IMR-90 (cell line): Measurements from ENCODE around the gene TMEM131L. TPM values are rescaled to one million over a fixed set of nuclear protein-coding genes. Genes with fewer than 3 reads are reported as not detected.
A peak's percentile ranks its signal among the peaks of the same experiment; 100 is the strongest.

Experiments
- ATAC-seq: fragments of 200-7000 bp; cut with Tn5 transposase; 2 replicates; pipeline ENCODE4 v1.9.1; 2020; ENCODE audit warnings: low read depth, mild to moderate bottlenecking, moderate library complexity
- BruUV-seq: library from RNA; stranded (reverse); fragments of 400-500 nt; replicated peaks from 2 replicates; lab custom pipeline; 2021; lab: Mats Ljungman, UMichigan
- CTCF ChIA-PET: fragments of 300-600 bp; formaldehyde crosslinking; extraction: SDS; loops from one replicate; lab custom pipeline; 2021; ENCODE audit warnings: antibody characterized with exemption; lab: Yijun Ruan, JAX
- POLR2A ChIA-PET: fragments of 300-600 bp; sonication (Branson Sonifier 250); formaldehyde crosslinking; loops from one replicate; lab custom pipeline; 2022; ENCODE audit warnings: antibody characterized with exemption; ENCODE audit not compliant: unreplicated experiment; lab: Charles Lee
- DNase-seq: peaks from one replicate; pipeline ENCODE4 v3.0.0; 2013
- H2AFZ ChIP-seq: replicated peaks from 2 replicates; pipeline ENCODE3; 2013; ENCODE audit warnings: low read length, mild to moderate bottlenecking; ENCODE audit not compliant: poor library complexity
- H2AK5ac ChIP-seq: 2 replicates; pipeline ENCODE4 v1.6.1; 2013; ENCODE audit warnings: low read depth, low read length, inconsistent platforms
- H2AK9ac ChIP-seq: replicated peaks from 2 replicates; pipeline ENCODE3; 2013; ENCODE audit warnings: mild to moderate bottlenecking, low read depth, low read length, moderate library complexity; ENCODE audit not compliant: poor library complexity
- H2BK120ac ChIP-seq: 2 replicates; pipeline ENCODE4 v1.6.1; 2013; ENCODE audit warnings: low read depth, low read length, inconsistent platforms
- H2BK15ac ChIP-seq: 3 replicates; pipeline ENCODE4 v1.6.1; 2013; ENCODE audit warnings: low read depth, low read length, inconsistent platforms
- H2BK20ac ChIP-seq: 2 replicates; pipeline ENCODE4 v1.6.1; 2013; ENCODE audit warnings: low read depth, mild to moderate bottlenecking, inconsistent platforms, low read length, moderate library complexity
- H2BK5ac ChIP-seq: 2 replicates; pipeline ENCODE4 v1.6.1; 2013; ENCODE audit warnings: mild to moderate bottlenecking, low read depth, low read length, inconsistent platforms; ENCODE audit not compliant: poor library complexity, severe bottlenecking
- H3K14ac ChIP-seq: replicated peaks from 2 replicates; pipeline ENCODE4 v1.6.1; 2013; ENCODE audit warnings: low read depth, low read length, inconsistent platforms
- H3K18ac ChIP-seq: 2 replicates; pipeline ENCODE4 v1.6.1; 2013; ENCODE audit warnings: low read depth, low read length, control low read depth
- H3K23ac ChIP-seq: 2 replicates; pipeline ENCODE4 v1.6.1; 2013; ENCODE audit warnings: low read depth, low read length, inconsistent platforms
- H3K27ac ChIP-seq: 2 replicates; pipeline ENCODE4 v1.5.1; 2013; ENCODE audit warnings: mild to moderate bottlenecking, control low read depth, low read length; ENCODE audit not compliant: insufficient read depth
- H3K27me3 ChIP-seq: 2 replicates; pipeline ENCODE4 v1.6.1; 2013; ENCODE audit warnings: low read length; ENCODE audit not compliant: control insufficient read depth, insufficient read depth
- H3K36me3 ChIP-seq: 2 replicates; pipeline ENCODE4 v1.6.1; 2013; ENCODE audit warnings: low read length, mixed read lengths; ENCODE audit not compliant: control insufficient read depth, insufficient read depth
- H3K4ac ChIP-seq: 2 replicates; pipeline ENCODE4 v1.6.1; 2013; ENCODE audit warnings: low read depth, low read length, inconsistent platforms
- H3K4me1 ChIP-seq: 2 replicates; pipeline ENCODE4 v1.6.1; 2013; ENCODE audit warnings: low read length, mixed read lengths; ENCODE audit not compliant: control insufficient read depth, insufficient read depth
- H3K4me2 ChIP-seq: 2 replicates; pipeline ENCODE4 v1.6.1; 2013; ENCODE audit warnings: low read depth, mild to moderate bottlenecking, control low read depth, low read length, moderate library complexity
- H3K4me3 ChIP-seq: 2 replicates; pipeline ENCODE4 v1.5.1; 2013; ENCODE audit warnings: low read depth, mild to moderate bottlenecking, control low read depth, low read length, moderate library complexity; ENCODE audit not compliant: insufficient read depth
- H3K56ac ChIP-seq: 2 replicates; pipeline ENCODE4 v1.6.1; 2013; ENCODE audit warnings: low read length, inconsistent platforms; ENCODE audit not compliant: insufficient read depth; ENCODE audit errors: extremely low read depth
- H3K79me1 ChIP-seq, 2 experiments: 2 replicates each; pipeline ENCODE4 v1.6.1; 2013; ENCODE audit warnings: low read length in 2 of 2, inconsistent platforms in 1 of 2, low read depth in 1 of 2
- H3K9ac ChIP-seq: 2 replicates; pipeline ENCODE4 v1.6.1; 2013; ENCODE audit warnings: low read depth, low read length, control low read depth
- H3K9me1 ChIP-seq: 2 replicates; pipeline ENCODE4 v1.6.1; 2013; ENCODE audit warnings: low read length, inconsistent platforms; ENCODE audit not compliant: insufficient read depth
- H3K9me3 ChIP-seq: 2 replicates; pipeline ENCODE4 v1.6.1; 2013; ENCODE audit warnings: low read length; ENCODE audit not compliant: control insufficient read depth, insufficient read depth
- H4K20me1 ChIP-seq: 2 replicates; pipeline ENCODE4 v1.6.1; 2013; ENCODE audit warnings: low read length, inconsistent platforms; ENCODE audit not compliant: insufficient read depth
- H4K5ac ChIP-seq: 2 replicates; pipeline ENCODE4 v1.6.1; 2013; ENCODE audit warnings: mild to moderate bottlenecking, low read depth, low read length, control low read depth
- H4K8ac ChIP-seq, 2 experiments: 2 replicates each; pipeline ENCODE4 v1.6.1; 2013; ENCODE audit warnings: low read depth in 2 of 2, low read length in 2 of 2, control low read depth in 1 of 2, inconsistent platforms in 1 of 2
- H4K91ac ChIP-seq: 2 replicates; pipeline ENCODE4 v1.6.1; 2013; ENCODE audit warnings: low read depth, low read length, inconsistent platforms; ENCODE audit not compliant: insufficient read depth
- BHLHE40 ChIP-seq: fragments of 150-350 bp; IDR thresholded peaks from 2 replicates; pipeline ENCODE4 v1.6.1; 2016; ENCODE audit warnings: mild to moderate bottlenecking, low read depth, low read length
- POLR2A ChIP-seq: IDR thresholded peaks from 2 replicates; pipeline ENCODE4 v1.6.1; 2012; ENCODE audit warnings: mild to moderate bottlenecking, low read depth, low read length
- WGBS, 2 experiments: methylation state at CpG; one replicate each; pipeline versions ENCODE4 v1.1.5 to v1.1.7; 2013; ENCODE audit warnings: missing lambda C conversion rate in 2 of 2; ENCODE audit not compliant: insufficient read length in 1 of 2; ENCODE audit errors: extremely low coverage in 2 of 2; 5-methylcytosine and 5-hydroxymethylcytosine counted together
- dilution Hi-C: fragments of 300-500 bp; cut with HindIII; formaldehyde crosslinking; loops from one replicate; pipeline ENCODE4 v1.14.3; 2018; ENCODE audit warnings: low sequenced_read_pairs; ENCODE audit not compliant: unreplicated experiment
- in situ Hi-C: fragments of 300-500 bp; cut with MboI; formaldehyde crosslinking; loops from 3 replicates; pipeline ENCODE4 v1.14.3; 2019; ENCODE audit warnings: low sequenced_read_pairs, inconsistent platforms, mixed read lengths
- intact Hi-C: fragments of 100-400 bp; cut with micrococcal nuclease; formaldehyde crosslinking; loops from 2 replicates; pipeline ENCODE4 v1.10.0; 2022
- polyA plus RNA-seq, 3 experiments: library from polyadenylated mRNA; depleted of rRNA; stranded (reverse); fragments of >200 nt; gene quantifications; 2 replicates each; pipeline ENCODE4 v1.2.3, GENCODE V29; 2012; ENCODE audit warnings: low replicate concordance in 1 of 3
- total RNA-seq: library from RNA; depleted of rRNA; stranded (reverse); fragments of >200 nt; gene quantifications from 2 replicates; pipeline ENCODE4 v1.2.3, GENCODE V29; 2012
- TF ChIP-seq, protein P1 (sequence below): fragments of 150-350 bp; IDR thresholded peaks from 2 replicates; pipeline ENCODE4 v1.6.1; 2016; ENCODE audit warnings: low read depth, mild to moderate bottlenecking, low read length, moderate library complexity, borderline replicate concordance

Gene TMEM131L
- total and polyA plus RNA-seq, 2 of the 4 experiments (the other 2 are of a cell fraction), result 8.4 to 23.8 TPM

DNA sequence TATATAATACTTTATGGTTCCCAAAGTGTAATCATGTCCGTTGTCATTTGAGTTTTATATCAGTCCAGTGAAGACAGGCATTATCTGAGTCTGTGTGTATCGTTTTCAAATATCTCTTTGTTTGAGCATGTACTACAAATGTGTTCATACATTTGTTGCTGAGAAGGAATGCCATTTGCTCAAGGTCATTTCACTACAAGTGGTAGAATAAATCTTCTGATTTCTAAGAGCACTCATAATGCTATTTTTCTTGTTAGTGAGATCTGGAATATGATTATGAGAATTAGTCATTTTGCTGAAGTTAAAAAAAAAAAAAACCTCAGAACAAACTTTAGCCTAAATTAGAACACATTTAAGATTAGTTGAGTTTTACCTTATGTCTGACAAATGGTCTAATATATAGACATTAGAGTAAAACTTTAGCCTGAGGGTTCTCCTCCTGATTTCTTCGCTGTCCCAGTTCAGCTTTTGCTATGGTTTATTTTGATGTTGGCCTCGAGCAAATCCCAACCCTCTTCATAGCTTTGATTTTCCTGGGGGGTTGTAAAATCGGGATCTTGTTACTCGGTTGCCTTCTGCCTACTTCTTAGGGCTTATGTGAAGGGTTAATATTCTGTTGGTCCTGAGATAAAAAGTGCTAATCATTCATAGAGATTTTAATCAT lies 87.1 kb downstream of the TMEM131L start:
- Histone ChIP-seq H3K79me1 (peaks cover 4 to 5% of the 10 kb centered on the region in 2 experiments; a peak in 3 of 4 replicates), H2AFZ (no peak overlapping the region), H3K27me3 (no peaks in the 10 kb centered on the region), H3K4me2 (no peak overlapping the region), H4K8ac (no peak overlapping the region), H2AK9ac (no peak overlapping the region), H3K9me1 (peaks cover 5% of the 10 kb centered on the region; the same call in 1 of the 2 replicates), H3K56ac (no peak overlapping the region), H4K91ac (no peak overlapping the region; the same call in 1 of the 2 replicates), H3K27ac (no peak overlapping the region), H4K5ac (no peak overlapping the region), H2BK15ac (no peak overlapping the region), H3K23ac (no peak overlapping the region), H3K4me1 (peaks cover 7% of the 10 kb centered on the region), H2AK5ac (no peak overlapping the region), H2BK120ac (no peak overlapping the region), H3K4ac (no peak overlapping the region), H2BK5ac (no peak overlapping the region), H3K36me3 (peaks cover 3% of the 10 kb centered on the region; the same call in 1 of the 2 replicates), H3K4me3 (no peak overlapping the region), H3K9ac (no peak overlapping the region), H3K18ac (no peak overlapping the region), H3K14ac (no peak overlapping the region), H4K20me1 (no peaks in the 10 kb centered on the region; the same call in 1 of the 2 replicates), H3K9me3 (no peaks in the 10 kb centered on the region), H2BK20ac (no peak overlapping the region)
- DNase-seq, result peak; percentile 13
- BruUV-seq, result no TSS peak
- in situ Hi-C loops (no loop called here), dilution Hi-C loops (no loop called here), intact Hi-C loops (no loop called here)
- TF ChIP-seq, protein P1, sequence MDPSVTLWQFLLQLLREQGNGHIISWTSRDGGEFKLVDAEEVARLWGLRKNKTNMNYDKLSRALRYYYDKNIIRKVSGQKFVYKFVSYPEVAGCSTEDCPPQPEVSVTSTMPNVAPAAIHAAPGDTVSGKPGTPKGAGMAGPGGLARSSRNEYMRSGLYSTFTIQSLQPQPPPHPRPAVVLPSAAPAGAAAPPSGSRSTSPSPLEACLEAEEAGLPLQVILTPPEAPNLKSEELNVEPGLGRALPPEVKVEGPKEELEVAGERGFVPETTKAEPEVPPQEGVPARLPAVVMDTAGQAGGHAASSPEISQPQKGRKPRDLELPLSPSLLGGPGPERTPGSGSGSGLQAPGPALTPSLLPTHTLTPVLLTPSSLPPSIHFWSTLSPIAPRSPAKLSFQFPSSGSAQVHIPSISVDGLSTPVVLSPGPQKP, result no peak
- TF ChIP-seq BHLHE40, result no peak
- TF ChIP-seq POLR2A, result no peak
- POLR2A ChIA-PET, result interaction anchor here (0.6 kb wide), 1 partner anchor 73 kb away, joined by 6 read pairs; no protein-coding TSS in a partner anchor
- CTCF ChIA-PET, result interaction anchor here (1.2 kb wide), 1 partner anchor 12 kb away, joined by 3 read pairs; no protein-coding TSS in a partner anchor
- ATAC-seq, result no peak
- WGBS, 2 experiments, result no CpG with 5 or more reads among the region's 6 CpGs
